Calu3 (cell line): ENCODE data around the gene CD164. TPM values are rescaled to one million over a fixed set of nuclear protein-coding genes. Genes with fewer than 3 reads are reported as not detected.

Experiments used
- BruUV-seq: library from RNA; stranded (reverse); fragments of 400-500 nt; replicated peaks from 2 replicates; lab custom pipeline; 2021; lab: Mats Ljungman, UMichigan
- CTCF ChIA-PET: fragments of 300-600 bp; sonication (Branson Sonifier 250); formaldehyde crosslinking; loops from one replicate; lab custom pipeline; 2022; ENCODE audit warnings: antibody characterized with exemption; lab: Charles Lee
- DNase-seq: peaks from one replicate; pipeline ENCODE4 v3.0.0; 2022
- H3K27ac Mint-ChIP-seq: one replicate; pipeline ENCODE4 v1.8.0; 2022; ENCODE audit warnings: mixed read lengths; ENCODE audit not compliant: unreplicated experiment
- H3K27me3 Mint-ChIP-seq: one replicate; pipeline ENCODE4 v1.8.0; 2022; ENCODE audit warnings: mixed read lengths; ENCODE audit not compliant: unreplicated experiment
- H3K36me3 Mint-ChIP-seq: one replicate; pipeline ENCODE4 v1.8.0; 2022; ENCODE audit warnings: mild to moderate bottlenecking, moderate library complexity, mixed read lengths; ENCODE audit not compliant: insufficient read depth, unreplicated experiment
- H3K4me1 Mint-ChIP-seq: one replicate; pipeline ENCODE4 v1.8.0; 2022; ENCODE audit warnings: mild to moderate bottlenecking, low read depth, mixed read lengths; ENCODE audit not compliant: unreplicated experiment
- H3K4me3 Mint-ChIP-seq: one replicate; pipeline ENCODE4 v1.8.0; 2022; ENCODE audit warnings: mild to moderate bottlenecking, low read depth, moderate library complexity, mixed read lengths; ENCODE audit not compliant: unreplicated experiment
- H3K9me3 Mint-ChIP-seq: one replicate; pipeline ENCODE4 v1.8.0; 2022; ENCODE audit warnings: low read depth, mixed read lengths; ENCODE audit not compliant: unreplicated experiment
- CTCF ChIP-seq: fragments of 200-600 bp; IDR thresholded peaks from one replicate; pipeline ENCODE4 v1.8.0; 2022; ENCODE audit warnings: antibody characterized with exemption; ENCODE audit not compliant: unreplicated experiment
- intact Hi-C: fragments of 100-400 bp; cut with micrococcal nuclease; formaldehyde crosslinking; loops from one replicate; pipeline ENCODE4 v1.10.0; 2022; ENCODE audit not compliant: unreplicated experiment
- total RNA-seq: library from RNA; stranded (reverse); gene quantifications from 2 replicates; pipeline ENCODE4 v1.2.3, GENCODE V29; 2022

Gene CD164
- total RNA-seq, 1 experiment from 2014 or later: 343 TPM

GRCh38 chr6:109343518-109343917 lies 38.7 kb downstream of the CD164 start:
- CTCF ChIA-PET: no interaction called here
- H3K36me3 Mint-ChIP-seq: no peaks in the 10 kb centered on the region
- H3K27ac Mint-ChIP-seq: no peak overlapping the region
- intact Hi-C loops: no loop called here
- no peak overlapping the region for H3K4me3 Mint-ChIP-seq
- BruUV-seq: no TSS peak
- H3K27me3 Mint-ChIP-seq: no peaks in the 10 kb centered on the region
- H3K9me3 Mint-ChIP-seq: no peaks in the 10 kb centered on the region
- peaks cover 11% of the 10 kb centered on the region for H3K4me1 Mint-ChIP-seq
- DNase-seq: no peak
- TF ChIP-seq CTCF: no peak

- Mint-ChIP-seq H3K36me3 (no peaks in the 10 kb centered on the region), H3K27me3 (no peaks in the 10 kb centered on the region), H3K27ac (no peak overlapping the region), H3K4me3 (no peak overlapping the region), H3K4me1 (peaks cover 11% of the 10 kb centered on the region), H3K9me3 (no peaks in the 10 kb centered on the region)
- TF ChIP-seq CTCF: no peak
- CTCF ChIA-PET: no interaction called here
- intact Hi-C loops: no loop called here
- no peak for DNase-seq
- no TSS peak for BruUV-seq
Observed at GRCh38 chr6:109342911-109343310, 39.4 kb downstream of the CD164 start.

DNA sequence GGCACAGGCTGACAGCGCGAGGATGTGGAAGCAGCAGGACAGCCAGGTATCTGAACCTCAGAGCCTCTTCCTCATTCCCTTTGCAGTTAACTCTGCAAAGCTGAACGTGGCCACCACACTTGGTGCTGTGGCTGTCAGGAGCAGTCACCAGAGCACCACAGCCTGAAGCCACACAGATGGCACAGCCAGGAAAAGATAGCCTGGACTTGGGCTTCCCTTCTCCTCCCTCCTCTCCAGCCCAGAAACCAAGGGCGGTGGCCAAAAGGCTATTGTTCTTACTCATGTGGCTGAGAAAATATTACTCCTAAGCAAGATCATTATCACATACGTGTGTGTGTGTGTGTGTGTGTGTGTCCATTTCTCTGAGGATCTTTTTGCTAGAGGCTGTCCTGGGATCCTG lies 39.8 kb downstream of the CD164 start:
- DNase-seq: no peak
- intact Hi-C loops: no loop called here
- Mint-ChIP-seq H3K9me3 (no peaks in the 10 kb centered on the region), H3K4me3 (no peak overlapping the region), H3K27me3 (no peaks in the 10 kb centered on the region), H3K27ac (no peak overlapping the region), H3K36me3 (no peaks in the 10 kb centered on the region), H3K4me1 (peaks cover 13% of the 10 kb centered on the region)
- CTCF ChIA-PET: no interaction called here
- TF ChIP-seq CTCF: no peak
- BruUV-seq: no TSS peak

- Mint-ChIP-seq H3K27me3 (no peaks in the 10 kb centered on the region), H3K36me3 (no peaks in the 10 kb centered on the region), H3K4me3 (no peak overlapping the region), H3K4me1 (peaks cover 30% of the 10 kb centered on the region), H3K9me3 (no peaks in the 10 kb centered on the region), H3K27ac (no peak overlapping the region)
- intact Hi-C loops: no loop called here
- CTCF ChIA-PET: no interaction called here
- DNase-seq: no peak
- BruUV-seq: no TSS peak
- TF ChIP-seq CTCF: no peak
Observed at GRCh38 chr6:109340811-109341210, 41.5 kb downstream of the CD164 start.
